HG02885 (cell line): ENCODE results near the gene GNB5.

Experiments
- ATAC-seq: cut with Tn5 transposase; IDR thresholded peaks from one replicate; pipeline ENCODE4 v1.9.1; 2021; ENCODE audit warnings: mild to moderate bottlenecking; ENCODE audit not compliant: unreplicated experiment, poor library complexity

GNB5 gene

GRCh38 chr15:52208306-52208946, 17.2 kb upstream of the GNB5 start:
- peak; percentile 89 for ATAC-seq

- no peak for ATAC-seq
Observed at GRCh38 chr15:52207191-52207590, 16.0 kb upstream of the GNB5 start.

GRCh38 chr15:52206446-52206845, 15.3 kb upstream of the GNB5 start:
- no peak for ATAC-seq

- no peak for ATAC-seq
Observed at GRCh38 chr15:52204657-52205056, 13.5 kb upstream of the GNB5 start.

- no peak for ATAC-seq
Observed at GRCh38 chr15:52200831-52201365, 9.7 kb upstream of the GNB5 start.

GRCh38 chr15:52199271-52199670, 8.1 kb upstream of the GNB5 start:
- ATAC-seq: no peak

GRCh38 chr15:52196891-52197290, 5.7 kb upstream of the GNB5 start:
- no peak for ATAC-seq

GRCh38 chr15:52193791-52194190, 2.6 kb upstream of the GNB5 start:
- no peak for ATAC-seq

GRCh38 chr15:52193321-52193720, 2.1 kb upstream of the GNB5 start:
- no peak for ATAC-seq

- ATAC-seq: no peak
Observed at GRCh38 chr15:52186651-52187486, 4.3 kb downstream of the GNB5 start.

GRCh38 chr15:52185151-52185561, 6.0 kb downstream of the GNB5 start:
- ATAC-seq: no peak

- ATAC-seq: no peak
Observed at GRCh38 chr15:52184721-52185120, 6.5 kb downstream of the GNB5 start.

- no peak for ATAC-seq
Observed at GRCh38 chr15:52183562-52184173, 7.5 kb downstream of the GNB5 start.

GRCh38 chr15:52181938-52182780, 9.0 kb downstream of the GNB5 start:
- no peak for ATAC-seq

GRCh38 chr15:52180851-52181450, 10.2 kb downstream of the GNB5 start:
- ATAC-seq: no peak

- ATAC-seq: peak; percentile 34
Observed at GRCh38 chr15:52180196-52180835, 10.9 kb downstream of the GNB5 start.

- ATAC-seq: peak; percentile 82
Observed at GRCh38 chr15:52179278-52180195, 11.7 kb downstream of the GNB5 start.

GRCh38 chr15:52178765-52179164, 12.4 kb downstream of the GNB5 start:
- ATAC-seq: no peak
